A172 (cell line): ENCODE results near the gene DNAJC10. TPM values are rescaled to one million over a fixed set of nuclear protein-coding genes. Genes with fewer than 3 reads are reported as not detected.
A peak's percentile ranks its signal among the peaks of the same experiment; 100 is the strongest.
"Not testable (repeated sequence)": the region's sequence is repeated elsewhere in the genome, so short reads cannot be mapped to it uniquely, and the experiment has no call there.

Experiments used
- DNase-seq: peaks from one replicate; pipeline ENCODE4 v3.0.0-alpha.2; 2015; ENCODE audit warnings: low spot score
- total RNA-seq: library from RNA; depleted of rRNA; stranded (reverse); fragments of >200 nt; shearing (Covaris generic); gene quantifications from 2 replicates; pipeline ENCODE4 v1.2.3, GENCODE V29; 2014; rRNA removed

Gene DNAJC10, protein sequence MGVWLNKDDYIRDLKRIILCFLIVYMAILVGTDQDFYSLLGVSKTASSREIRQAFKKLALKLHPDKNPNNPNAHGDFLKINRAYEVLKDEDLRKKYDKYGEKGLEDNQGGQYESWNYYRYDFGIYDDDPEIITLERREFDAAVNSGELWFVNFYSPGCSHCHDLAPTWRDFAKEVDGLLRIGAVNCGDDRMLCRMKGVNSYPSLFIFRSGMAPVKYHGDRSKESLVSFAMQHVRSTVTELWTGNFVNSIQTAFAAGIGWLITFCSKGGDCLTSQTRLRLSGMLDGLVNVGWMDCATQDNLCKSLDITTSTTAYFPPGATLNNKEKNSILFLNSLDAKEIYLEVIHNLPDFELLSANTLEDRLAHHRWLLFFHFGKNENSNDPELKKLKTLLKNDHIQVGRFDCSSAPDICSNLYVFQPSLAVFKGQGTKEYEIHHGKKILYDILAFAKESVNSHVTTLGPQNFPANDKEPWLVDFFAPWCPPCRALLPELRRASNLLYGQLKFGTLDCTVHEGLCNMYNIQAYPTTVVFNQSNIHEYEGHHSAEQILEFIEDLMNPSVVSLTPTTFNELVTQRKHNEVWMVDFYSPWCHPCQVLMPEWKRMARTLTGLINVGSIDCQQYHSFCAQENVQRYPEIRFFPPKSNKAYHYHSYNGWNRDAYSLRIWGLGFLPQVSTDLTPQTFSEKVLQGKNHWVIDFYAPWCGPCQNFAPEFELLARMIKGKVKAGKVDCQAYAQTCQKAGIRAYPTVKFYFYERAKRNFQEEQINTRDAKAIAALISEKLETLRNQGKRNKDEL
- total RNA-seq, result 131 and 152 TPM in 2 replicates

DNA sequence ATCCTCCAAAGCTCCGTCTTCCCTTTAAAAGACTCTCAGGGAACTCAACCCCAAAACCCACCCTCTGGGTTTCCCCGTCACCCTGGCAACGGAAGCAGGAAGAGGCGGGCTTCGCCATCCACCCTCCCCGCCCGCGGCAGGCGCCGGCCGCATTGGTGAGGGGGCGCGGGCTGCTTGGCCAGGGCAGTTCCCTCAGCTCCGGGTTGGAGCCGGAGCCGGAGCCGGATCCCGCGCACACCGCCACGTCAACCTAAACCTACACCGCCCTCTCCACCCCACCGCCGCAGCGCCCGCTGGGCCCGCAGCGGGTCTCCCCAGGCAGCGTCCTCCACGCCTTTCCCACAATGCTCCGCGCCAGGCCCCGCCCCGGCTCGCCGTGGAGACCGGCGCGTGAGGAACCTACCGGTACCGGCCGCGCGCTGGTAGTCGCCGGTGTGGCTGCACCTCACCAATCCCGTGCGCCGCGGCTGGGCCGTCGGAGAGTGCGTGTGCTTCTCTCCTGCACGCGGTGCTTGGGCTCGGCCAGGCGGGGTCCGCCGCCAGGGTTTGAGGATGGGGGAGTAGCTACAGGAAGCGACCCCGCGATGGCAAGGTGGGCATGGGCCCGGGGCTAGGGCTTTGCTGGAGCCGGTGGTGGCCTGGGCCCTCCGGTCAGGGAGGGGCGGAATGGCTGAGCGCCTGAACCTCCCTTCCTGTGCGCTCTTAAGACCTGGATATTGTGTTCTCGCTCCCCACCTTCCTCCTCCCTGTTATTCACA lies at the start of gene DNAJC10:
TSS of gene DNAJC10 (plus strand) at position 366 of the 758 bp plus-strand sequence. CDS start 1,830 bp downstream, outside the sequence.
- peak; percentile 81 for DNase-seq

DNA sequence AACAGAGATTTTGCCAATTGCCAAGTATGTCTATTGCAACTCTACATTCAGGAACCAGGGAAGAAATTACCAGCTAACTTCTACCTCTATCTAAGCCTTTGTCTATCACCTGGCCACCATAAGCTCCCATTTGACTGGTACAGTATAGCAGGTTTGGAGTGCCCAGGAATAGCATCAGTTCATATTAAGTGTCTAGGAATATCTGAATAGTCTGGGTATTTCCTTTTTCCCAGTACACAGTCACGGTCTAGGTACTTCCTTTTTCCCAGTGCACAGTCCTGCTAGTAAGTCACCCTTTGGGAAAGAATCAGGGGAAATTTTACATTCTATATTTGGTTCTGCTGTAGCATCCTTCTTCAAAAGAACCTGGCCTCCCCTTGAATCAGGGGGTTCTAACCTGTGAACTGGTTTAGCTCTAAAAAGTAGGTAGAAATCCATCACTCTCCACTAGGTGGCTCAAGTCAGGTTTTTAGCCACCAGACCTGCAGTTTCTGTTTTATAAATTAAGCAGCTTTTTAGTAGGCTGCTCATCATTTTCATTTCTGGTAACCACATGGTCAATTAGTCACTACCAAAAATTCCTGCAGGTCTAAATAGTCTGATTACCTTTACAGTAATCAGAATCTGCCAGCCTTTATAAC lies 49.3 kb upstream of the DNAJC10 start:
- DNase-seq, result peak; percentile 47

DNA sequence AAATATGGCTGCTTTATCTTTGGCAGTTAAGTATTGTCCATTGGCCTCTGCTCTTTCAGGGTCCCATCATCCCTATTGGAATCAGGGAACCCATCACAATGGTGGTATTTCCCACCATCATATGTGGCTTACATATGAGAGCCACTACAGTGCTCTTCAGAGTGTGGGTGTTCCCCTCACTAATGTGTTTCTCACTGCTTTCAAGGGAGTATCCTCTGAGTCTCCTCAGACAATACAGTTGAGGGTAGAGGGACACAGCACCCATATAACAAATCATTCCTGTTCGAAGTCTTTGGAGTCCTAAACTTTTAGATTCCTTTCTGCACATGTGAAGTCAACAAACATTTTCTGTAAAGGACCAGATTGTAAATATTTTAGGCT lies 48.8 kb upstream of the DNAJC10 start:
- DNase-seq, result no peak

DNA sequence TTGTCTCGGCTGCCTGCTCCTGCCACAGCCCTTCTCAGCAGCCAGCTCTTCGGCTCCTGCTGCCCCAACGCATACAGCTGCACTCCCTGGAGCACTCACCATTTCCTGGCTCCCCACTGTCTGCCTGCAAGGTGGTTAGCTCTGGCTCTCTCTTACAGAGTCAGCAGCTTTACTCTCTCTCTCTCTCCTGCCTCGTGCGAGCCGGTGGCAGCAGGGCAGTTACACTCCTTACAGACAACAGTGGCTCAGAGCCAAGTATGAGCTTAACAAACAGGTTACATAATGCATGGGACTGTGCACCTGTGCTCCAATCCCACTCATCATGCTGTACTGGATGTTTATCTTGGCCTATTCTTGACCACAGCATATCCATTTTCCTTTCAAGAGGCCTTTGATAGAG lies 47.4 kb upstream of the DNAJC10 start:
- DNase-seq, result peak; percentile 49

DNA sequence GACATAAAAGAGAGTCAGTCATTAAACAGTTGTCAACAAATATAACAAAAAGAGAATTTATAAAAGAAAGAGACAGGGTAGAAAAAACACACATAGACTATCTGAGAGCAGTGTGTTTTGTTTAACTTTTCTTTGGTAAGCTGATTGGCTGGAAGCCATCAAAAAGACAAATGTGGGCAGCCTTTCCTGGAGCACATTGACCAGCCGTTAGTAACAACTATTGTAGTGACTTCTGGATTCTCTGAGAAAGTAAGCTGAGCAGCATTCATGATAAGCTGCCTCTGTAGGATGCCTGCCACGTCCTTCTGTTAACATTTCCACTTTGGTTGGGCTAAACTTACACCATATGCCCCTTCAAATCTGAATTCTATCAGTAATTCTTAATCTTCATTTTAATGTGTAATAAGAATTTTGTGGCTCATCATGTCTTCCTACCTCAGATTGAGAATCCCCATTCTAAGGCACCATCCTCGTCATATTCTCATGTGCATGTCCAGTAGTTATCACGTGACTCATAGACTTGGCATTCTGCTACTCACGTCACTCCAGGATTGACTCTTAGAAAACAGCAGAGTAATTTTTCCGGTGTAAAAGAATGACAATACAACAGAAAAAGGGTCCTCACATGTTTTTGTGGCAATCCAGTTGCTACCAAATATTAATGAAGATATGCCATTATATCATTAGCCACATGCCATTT lies 43.4 kb upstream of the DNAJC10 start:
- peak; percentile 65 for DNase-seq

DNA sequence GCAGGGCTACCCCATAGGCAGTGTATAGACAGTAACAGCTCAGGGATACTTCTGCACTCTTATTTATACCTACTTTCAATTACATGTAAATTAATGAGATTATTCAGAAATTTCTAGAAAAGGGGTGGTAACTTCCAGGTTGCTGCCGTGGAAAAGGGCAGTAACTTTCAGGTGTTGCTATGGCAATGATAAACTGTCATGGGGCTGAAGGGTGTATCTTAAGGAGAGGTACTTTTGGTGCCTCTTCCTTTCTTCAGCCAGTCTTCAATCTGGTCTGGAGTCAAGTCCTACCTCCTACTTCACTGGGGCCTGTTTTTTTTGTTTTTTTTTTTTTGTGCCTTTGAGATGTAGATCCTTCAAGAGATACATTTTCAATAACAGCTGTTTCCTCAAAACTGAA lies 35.2 kb upstream of the DNAJC10 start:
- no peak for DNase-seq

DNA sequence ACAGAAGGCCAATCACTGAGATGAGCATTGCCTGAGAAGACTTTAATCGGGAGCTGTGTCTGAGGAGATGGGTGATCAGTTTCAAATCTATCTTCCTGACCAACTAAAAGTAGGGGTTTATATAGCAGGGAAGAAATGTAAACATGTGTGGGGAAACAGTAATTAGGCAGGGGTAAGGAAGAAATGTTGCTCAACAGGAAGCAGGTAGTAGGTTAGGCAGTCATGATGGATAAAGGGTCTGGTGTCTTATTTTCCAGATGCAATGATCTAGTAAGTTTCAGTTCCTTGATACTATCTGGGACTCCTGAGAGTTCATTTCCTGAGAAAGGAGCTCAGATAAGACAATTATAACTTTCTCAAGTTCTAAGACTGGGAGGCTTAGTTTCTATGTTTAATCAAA lies 33.8 kb upstream of the DNAJC10 start:
- no peak for DNase-seq

DNA sequence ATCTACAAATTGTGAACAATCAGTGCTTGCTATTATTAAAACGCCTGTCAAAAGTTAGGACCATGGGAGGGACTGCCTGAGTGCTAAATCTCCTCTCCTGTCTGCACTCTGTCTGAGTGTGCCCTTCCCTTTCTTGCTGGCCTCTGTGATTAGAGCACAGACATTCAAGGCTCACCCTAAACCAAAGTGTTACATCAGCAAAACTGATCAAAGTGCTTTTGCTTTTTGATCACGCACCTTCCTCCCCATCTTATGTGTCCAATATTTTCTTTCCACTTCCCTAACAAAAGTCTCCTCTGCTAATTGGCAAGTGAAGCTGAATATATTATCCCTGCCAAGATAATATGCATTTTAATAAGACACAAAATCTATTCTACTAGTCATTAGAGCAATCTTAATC lies 30.5 kb upstream of the DNAJC10 start:
- no peak for DNase-seq

DNA sequence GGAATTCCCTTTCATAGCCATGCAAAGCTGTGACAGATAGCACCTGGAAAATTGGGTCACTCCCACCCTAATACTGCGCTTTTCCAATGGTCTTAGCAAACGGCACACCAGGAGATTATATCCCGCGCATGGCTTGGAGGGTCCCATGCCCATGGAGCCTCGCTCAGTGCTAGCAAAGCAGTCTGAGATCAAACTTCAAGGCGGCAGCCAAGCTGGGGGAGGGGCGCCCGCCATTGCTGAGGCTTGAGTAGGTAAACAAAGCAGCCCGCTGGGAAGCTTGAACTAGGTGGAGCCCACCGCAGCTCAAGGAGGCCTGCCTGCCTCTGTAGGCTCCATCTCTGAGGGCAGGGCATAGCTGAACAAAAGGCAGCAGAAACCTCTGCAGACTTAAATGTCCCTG lies 29.3 kb upstream of the DNAJC10 start:
- DNase-seq, result not testable (repeated sequence)

DNA sequence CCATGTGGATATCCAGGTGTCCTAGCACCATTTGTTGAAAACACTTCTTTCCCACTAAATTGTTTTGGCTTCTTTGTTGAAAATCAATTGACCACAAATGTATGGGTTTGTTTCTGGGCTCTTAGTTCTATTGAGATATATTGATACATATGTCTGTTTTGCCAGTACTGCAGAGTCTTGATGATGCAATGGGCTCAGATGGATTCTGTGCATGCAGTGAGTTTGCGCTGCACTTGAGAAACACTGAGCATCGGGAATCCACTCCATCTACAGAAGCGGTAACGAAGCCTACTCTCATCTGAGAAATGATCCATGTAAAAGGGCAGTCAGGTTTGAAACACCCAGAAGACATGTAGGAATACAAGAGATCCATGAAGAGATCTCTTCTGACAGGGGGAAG lies 21.9 kb upstream of the DNAJC10 start:
- no peak for DNase-seq

DNA sequence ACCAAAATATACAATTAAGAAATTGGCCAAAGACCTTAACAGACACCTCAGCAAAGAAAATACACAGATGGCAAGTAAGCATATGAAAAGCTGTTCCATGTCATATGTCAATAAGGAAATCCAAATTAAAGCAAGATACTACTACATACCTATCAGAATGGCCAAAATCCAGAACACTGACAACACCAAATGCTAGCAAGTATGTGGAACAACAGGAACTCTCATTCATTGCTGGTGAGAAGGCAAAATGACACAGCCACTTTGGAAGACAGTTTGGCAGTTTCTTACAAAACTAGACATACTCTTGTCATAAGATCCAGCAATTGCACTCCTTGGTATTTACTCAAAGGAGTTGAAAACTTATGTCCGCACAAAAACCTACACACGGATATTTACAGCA lies 20.3 kb upstream of the DNAJC10 start:
- no peak for DNase-seq

DNA sequence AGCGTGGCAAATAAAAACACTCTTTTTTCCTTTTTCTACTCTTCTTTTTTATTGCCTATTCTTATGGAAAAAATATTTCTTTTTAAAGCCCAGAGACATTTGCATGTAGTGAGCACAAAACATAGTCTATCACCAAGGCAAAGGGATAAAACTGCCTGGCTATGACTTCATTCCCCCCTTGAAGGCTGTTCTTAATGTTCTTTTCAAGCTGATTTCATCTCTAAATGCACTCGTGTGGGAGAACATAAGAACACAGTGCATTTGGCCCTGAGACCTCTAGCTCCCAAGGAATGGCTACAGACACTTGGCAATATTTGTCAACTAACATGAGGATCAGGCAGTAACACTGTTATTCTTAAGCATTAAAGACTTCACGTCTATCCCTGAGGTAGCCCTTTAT lies 17.4 kb upstream of the DNAJC10 start:
- DNase-seq, result no peak

DNA sequence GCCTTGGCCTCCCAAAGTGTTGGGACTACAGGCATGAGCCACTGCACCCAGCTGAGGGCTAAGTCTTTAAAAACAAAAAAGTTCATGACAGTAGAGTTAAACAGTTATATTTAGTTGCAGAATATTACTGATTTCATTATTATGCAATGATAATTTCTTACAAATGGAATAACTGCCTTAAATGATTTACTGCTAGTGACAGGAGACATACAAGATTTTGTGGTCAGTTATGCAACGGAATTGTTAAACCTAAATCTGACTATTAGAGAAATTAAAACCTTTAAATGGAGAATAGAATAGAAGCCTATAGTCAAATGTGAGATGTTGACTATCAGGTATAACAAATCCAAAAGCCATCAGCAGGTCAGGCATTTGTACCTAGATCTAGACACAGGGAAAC lies 10.3 kb upstream of the DNAJC10 start:
- no peak for DNase-seq

DNA sequence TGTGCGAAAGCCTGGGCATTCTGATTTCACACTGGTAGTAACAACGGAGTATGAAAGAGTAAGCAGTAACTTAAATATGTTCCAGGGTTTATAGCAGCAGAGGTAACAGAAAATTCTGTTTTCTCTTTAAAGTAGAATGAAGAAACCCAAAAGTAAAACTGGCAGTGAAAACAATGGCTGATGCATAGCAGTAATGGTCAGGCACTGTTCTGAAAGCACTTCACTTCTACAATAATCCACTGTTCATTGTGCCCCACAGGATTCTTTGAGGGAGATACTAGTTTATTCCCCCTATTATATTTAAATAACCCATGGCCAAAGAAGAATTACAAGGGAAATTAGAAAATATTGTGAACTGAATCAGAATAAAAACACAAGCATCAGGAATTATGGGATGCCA lies 9.3 kb upstream of the DNAJC10 start:
- DNase-seq, result no peak

DNA sequence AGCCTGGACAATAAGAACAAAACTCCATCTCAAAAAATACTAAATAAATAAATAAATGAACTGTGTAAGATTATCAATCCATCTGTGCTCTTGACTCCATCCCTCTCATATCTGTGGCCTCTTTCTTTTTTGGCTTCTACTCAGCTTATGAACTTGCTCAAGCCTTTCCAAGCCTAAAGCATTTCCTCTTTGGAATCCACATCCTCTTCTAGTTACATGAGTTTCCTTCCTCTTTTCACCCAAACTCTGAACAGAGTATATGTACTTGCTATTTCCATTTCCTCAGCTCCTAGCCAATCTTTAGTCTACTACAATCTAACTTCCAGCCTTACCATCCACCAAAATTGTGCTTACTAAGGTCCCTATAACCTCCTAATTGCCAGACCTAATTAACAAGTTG lies 2.5 kb upstream of the DNAJC10 start:
- DNase-seq, result no peak

DNA sequence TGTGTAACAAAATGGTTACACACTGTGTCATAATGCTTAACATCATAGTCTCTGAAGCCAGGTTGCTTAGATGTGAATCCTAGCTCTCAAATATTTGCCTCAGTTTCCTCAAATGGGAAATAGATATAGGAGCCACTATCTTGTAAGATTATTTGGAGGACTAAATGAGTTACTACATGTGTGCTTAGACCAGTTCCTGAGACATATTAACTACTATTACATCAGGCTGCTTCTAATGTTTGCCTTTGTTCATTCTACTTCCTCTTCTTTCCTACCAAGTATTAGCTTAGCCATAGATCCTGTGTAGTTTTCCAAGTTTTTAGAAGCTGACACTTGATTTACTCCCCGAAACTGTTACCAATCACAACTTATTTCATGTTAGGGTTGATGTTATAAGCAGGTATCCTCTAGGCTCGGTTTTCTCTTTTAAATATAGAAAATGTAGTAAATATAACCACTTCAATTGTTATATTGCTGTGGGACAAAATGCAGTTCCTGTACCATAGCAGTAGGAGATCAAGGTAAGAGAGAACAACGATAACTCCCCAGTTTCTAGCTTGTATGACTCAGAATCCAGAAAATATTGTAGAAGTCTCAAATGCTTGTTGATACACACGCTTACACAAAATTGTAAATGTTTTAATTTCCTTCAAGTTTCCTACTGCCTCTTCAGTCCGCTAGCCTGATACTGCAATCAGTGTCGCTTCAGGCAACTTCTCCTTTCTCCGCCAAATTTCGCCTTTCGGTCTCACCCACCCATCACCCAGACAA lies 751 bp upstream of the DNAJC10 start:
- peak; percentile 11 for DNase-seq

DNA sequence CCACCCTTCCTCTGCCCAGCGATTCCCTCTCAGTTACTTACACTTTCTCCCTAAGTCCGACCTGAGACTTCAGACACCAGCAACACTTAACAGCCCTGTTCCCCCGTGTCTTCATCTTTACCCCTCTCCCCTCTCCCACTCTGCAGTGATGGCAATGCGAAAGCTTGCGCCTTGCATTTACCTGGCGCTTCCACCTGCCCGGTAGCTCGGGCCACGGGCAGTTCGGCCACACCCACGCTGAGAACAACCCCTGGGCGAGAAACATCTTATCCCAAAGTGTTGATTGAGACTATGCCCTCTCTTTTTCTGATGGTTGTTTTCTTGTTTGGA lies 558 bp downstream of the DNAJC10 start:
- DNase-seq, result no peak

DNA sequence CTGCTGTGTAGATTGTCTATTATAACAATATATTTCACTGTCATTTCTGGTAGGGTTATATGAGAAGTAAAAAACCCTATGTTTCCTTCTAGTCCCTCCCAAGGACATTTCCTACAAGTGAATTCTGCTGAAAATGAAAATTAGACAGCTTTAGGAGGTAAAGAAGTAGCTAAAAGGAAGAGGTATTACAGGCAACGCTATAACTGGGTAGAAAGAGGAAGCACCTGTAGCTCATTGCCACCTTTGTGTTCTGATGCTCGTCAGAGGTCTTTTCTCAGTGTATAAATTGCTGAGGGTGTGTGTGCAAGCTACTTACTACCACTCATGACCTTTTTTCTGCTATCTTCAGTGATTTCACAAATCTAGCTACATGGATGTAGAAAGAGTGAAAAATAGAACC lies 1.4 kb downstream of the DNAJC10 start:
- DNase-seq, result no peak

DNA sequence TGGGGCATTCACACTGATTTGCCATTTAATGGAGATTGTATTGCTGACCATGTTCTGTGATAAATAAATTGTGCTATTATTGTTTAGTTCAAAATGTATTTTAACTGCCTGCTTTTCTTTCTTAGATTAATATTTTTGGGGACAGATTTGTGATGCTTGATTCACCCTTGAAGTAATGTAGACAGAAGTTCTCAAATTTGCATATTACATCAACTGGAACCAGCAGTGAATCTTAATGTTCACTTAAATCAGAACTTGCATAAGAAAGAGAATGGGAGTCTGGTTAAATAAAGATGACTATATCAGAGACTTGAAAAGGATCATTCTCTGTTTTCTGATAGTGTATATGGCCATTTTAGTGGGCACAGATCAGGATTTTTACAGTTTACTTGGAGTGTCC lies 1.8 kb downstream of the DNAJC10 start:
- no peak for DNase-seq

DNA sequence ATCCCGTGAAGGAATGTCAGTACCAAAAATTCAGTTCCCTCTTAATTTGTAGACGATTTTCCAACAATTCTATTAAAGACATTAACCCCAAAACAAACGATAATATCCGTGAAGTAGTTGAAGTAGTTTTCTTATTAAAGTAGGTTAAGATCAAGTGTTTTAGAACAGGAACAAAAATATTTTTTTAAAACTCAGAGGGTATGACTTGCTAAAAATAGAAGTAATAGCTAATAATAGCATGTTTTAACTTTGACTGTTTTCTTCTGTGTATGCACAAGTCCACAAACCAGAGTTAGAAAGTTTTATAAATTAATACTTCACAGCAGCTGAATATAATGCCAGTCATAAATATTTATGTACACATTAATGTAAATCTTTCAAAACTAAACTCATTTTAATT lies 2.4 kb downstream of the DNAJC10 start:
- no peak for DNase-seq

DNA sequence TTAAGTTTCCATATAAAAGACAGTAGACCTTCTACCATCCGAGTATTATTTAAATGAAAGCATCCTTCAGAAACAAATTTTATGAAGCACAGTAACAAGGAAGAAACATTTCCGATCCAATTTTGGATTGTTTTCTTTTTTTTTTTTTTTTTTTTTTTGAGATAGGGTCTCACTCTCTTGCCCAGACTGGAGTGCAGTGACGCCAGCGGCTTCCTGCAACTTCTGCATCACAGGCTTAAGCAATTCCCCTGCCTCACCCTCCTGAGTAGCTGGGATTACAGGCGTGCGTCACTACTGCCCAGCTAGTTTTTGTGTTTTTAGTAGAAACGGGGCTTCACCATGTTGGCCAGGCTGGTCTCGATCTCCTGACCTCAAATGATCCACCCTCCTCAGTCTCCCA lies 3.1 kb downstream of the DNAJC10 start:
- not testable (repeated sequence) for DNase-seq
